GM18858 (cell line): Measurements from ENCODE around the gene BIRC5.

Experiments used
- ATAC-seq: cut with Tn5 transposase; IDR thresholded peaks from one replicate; pipeline ENCODE4 v1.9.1; 2021; ENCODE audit not compliant: unreplicated experiment

Gene BIRC5

GRCh38 chr17:78255029-78255656 lies 41.1 kb downstream of the BIRC5 start:
- no peak for ATAC-seq

DNA sequence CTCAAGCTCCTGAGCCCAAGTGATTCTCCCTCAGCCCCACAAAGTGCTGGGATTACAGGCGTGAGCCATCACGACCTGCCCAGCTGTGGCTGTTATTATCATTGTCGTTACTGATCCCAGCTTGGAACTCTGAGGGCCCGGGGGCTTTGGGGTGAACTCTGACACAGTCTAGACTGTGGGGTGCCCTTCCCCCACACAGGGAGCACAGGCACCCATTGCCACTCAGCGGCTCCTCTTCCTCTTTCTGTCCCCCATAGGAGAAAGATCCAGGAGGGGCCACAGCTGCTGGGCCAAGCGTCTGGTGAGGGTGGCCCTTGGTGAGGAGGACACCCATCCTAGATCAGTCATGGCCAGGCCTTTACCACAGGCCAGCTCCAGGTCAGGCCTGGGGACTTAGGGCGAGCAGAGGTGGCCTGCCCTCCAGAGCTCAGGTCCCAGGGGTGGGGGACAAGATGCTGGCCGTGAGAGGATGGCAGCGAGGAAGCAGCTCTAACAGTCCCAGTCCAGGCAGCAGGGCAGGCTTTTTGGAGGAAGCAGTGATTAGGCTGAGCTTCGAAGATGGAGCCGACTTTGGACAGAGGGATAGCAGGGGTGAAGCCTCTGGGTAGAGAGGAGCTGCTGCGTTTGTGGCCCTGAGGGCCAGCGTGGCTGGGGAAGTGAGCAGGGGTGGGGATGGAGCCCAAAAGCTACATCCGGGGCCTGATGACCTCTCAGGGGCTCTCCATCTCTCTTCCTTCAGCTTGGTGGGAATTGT lies 42.1 kb downstream of the BIRC5 start:
- no peak for ATAC-seq

DNA sequence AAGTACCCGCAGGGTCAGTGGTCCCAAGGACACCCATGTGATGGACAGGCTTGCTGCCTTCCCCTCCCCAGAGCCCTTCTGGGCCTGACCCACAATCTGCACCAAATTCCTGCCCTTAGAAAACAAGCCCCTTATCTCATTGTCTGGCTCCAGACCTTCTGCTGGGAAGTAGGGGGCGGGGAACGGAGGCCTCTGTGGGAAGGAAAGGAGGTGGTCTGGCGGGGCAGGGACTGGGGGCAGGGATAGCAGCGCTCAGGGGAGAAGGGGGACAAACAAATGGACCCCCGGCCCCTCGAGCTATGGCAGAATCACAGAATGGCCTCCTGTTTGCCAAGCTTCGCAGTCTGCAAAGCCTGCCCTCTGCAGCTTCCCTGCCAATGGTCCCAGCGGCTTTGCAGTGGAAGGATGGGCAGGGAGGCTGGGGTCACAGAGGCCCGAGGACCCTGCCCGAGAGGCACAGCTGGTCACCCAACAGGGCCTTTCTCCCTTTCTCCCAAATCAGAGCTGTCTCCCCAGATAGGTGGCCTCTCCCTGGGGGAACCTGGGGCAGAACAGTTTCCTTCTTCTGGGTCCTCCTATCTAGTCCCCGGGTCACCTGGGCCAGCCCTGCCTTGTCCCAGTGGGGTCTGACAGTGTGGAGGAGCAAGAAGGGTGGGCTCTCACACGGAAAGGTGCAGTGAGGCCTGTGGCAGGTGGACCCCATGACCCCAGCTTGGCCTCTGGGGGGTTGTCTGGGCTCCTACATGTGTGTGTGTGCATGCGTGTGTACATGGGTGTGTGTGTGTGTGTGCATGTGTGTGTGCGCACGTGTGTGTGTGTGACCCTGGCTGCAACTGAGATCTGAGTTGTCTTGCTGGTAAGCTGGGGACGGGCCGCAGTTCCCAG lies 42.9 kb downstream of the BIRC5 start:
- ATAC-seq: no peak

GRCh38 chr17:78257810-78258322 lies 43.8 kb downstream of the BIRC5 start:
- ATAC-seq: no peak

- ATAC-seq: no peak
These were observed 44.5 kb downstream of the BIRC5 start for GRCh38 chr17:78258323-78259191.

DNA sequence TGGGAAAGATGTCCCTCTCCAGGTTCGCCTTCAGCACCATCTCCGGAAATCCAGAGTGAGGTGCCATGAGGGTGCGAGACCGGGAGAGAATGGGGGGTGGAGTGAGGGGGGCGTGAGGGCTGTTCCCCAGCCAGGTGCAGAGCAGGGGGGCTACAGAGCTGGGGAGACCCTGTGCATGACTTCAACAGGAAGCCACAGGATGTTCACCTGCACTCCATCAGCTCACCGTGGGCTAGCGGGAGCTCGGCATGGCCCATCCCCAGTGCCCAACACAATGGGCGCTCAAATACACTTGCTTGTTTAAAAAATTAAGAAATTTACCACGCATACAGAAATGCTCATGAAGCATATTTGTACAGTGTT lies 45.1 kb downstream of the BIRC5 start:
- ATAC-seq: no peak

- no peak for ATAC-seq
These were observed 49.1 kb downstream of the BIRC5 start for GRCh38 chr17:78263063-78263735.

GRCh38 chr17:78263736-78264340 lies 49.8 kb downstream of the BIRC5 start:
- ATAC-seq: no peak

DNA sequence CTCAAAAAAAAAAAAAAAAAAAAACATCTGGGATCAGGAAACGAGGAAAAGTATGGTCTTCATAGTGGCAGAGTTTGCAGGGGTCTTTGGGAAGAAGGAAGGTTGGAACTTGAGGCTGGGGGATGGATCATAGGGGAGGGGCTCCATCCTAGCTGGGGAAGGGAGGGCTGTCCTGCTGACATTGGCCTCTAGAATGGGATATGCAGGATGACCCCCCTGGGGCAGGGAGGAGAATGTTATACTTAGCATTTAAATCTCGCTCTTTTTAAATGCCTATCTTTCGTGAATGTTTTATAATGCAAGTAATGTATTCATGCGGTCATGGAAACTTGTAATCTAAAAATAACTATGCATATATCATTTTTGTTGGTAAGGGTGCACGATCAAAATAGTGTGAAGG lies 50.5 kb downstream of the BIRC5 start:
- ATAC-seq: no peak

DNA sequence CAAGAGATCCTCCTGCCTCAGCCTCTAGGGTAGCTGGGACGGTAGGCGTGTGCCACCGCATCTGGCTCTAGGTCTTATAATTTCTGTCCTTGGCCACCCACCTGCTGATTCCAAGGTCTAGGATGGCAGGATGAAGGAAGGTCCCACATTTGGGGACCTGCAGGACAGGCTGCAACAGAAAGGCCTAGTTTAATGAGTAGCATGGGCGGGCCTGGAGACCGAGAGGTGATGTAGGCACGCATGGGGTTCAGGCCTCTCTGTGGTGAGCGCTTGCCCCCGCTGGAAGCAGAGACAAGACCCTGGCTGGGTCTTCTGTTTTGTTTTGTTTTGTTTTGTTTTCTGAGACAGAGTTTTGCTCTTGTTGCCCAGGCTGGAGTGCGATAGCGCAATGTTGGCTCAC lies 51.1 kb downstream of the BIRC5 start:
- ATAC-seq: no peak

GRCh38 chr17:78266231-78266631 lies 52.2 kb downstream of the BIRC5 start:
- ATAC-seq: no peak

- no peak for ATAC-seq
These were observed 52.7 kb downstream of the BIRC5 start for GRCh38 chr17:78266771-78267170.

- no peak for ATAC-seq
These were observed 53.4 kb downstream of the BIRC5 start for GRCh38 chr17:78267253-78268073.

DNA sequence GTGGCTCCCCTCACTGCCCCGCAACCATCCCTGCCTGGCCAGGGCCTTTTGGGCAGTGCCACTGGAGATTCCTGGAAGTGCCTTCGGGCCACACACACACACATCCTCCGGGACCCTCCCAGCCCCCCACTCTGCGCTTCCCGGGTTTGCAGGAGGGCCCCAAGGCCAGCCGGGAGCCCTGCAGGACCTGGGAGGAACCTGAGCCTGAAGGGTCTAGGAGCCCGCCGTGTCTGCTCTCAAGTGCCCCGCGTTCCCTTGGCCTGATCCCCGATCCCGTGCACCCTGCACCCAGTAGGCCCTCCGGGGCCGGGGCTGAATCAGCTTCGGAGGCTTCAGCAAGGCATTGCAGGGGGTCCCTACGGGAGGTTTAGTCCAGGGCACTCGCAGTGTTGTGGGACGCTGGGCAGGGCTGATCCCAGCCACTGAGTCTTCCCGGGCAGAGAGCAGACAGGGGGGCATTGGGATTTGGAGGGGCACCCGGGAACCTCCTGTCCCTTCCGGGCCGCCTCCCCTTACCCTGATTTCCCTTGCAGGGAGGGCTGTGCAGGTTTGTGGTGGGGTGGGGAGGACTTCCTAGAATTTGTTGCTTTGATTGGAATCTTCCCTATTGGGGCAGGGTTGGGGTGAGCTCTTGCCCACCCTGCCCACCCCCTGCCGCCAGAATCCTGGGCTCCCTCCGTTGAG lies 54.3 kb downstream of the BIRC5 start:
- ATAC-seq: no peak

DNA sequence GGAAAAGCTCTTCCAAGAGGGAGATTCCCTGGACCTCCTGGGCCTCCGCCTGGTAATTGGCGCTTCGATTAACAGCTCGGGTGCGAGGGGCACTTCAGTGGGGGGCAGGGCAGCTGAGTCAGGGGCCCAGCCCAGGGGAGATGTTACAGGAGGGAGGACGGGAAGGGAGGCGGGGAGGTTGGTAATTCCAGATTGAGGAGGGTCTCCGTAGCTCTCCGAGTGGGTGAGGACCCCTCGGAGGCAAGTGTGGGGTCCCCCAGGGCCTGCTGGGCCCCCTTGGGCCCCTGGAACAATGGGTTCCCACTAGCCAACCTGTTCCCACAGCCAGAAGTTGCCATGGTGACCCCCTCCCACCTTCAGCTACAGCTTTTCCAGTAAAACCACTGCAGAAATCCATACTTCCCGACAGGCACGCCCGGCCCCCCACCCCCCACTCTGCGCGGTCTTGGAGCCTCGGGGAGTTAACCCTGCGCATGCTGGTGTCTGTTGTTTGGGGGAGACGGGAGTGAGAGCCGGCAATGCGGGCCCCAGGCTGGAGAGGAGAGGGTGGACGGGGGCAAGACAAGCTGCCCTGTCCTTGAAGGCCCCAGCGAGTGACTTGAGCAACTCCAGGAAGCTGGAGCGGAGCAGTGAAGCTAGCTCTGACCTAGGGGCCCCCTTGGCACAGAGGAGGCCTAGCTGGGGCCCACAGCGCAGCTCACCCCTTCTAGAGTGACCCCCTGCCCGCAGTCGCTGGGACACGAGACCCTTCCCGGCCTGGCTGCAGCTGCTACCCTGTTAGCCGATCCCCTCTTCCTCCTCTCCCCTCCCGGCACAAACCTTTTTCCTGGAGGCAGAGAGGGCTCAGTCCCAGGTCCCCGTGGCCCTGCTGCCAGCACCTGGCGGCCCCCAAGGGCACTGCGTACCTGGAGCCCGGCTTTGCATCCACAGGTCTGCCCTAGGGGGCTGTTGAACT lies 55.2 kb downstream of the BIRC5 start:
- ATAC-seq: no peak

GRCh38 chr17:78269955-78270381 lies 55.9 kb downstream of the BIRC5 start:
- no peak for ATAC-seq
